ENCODE data around the gene APP.

APP gene

GRCh38 chr21:26110715-26111114, 59.9 kb downstream of the APP start:
- Mint-ChIP-seq H3K4me1 (ENCODE audit: low read depth) (no peaks in the 10 kb centered on the region), H3K27me3 (no peaks in the 10 kb centered on the region), H3K36me3 (peaks cover 25% of the 10 kb centered on the region), H3K27ac (no peak overlapping the region), H3K9me3 (ENCODE audit: low read depth) (peaks cover 2% of the 10 kb centered on the region), H3K4me3 (no peak overlapping the region)

DNA sequence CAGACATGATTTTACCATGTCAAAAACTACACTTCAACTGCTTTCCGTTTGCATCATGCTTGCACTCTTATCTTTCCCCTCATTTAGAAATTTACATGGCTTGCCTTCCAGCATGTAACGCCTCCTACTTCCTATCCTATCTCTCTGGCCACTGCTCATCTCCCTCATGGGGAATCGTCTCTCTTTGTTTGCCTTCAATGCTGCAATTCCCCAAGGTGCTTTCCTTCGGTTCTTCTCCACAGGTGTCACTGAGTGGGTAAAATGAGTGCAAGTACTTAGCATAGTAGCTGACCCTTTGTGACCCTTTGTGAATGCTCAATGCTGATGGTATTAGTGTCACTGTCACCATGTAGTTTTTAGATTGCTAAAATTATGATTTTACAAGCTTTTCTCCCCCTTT, 63.1 kb downstream of the APP start:
- Mint-ChIP-seq H3K4me3 (no peak overlapping the region), H3K27ac (no peak overlapping the region), H3K36me3 (peaks cover 31% of the 10 kb centered on the region), H3K27me3 (no peaks in the 10 kb centered on the region), H3K9me3 (ENCODE audit: low read depth) (peaks cover 3% of the 10 kb centered on the region), H3K4me1 (ENCODE audit: low read depth) (no peaks in the 10 kb centered on the region)

DNA sequence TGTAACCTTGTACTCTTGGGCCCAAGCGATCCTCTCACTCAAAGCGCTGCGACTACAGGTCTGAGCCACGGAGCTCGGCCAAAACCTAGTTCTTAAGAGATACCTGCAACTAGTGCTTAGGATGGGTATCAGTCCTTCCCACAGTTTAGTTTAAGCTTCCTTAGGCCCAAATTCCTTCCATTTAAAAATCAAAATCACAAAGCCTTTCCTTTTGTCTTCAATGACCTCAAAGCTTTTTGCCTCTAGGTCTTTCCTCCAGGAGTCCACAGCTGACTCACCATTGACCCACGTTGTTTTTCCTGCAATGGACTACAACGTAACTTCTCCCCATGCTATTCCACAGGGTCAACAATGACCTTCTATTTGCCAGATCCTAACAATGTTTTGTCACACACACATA, 64.0 kb downstream of the APP start:
- Mint-ChIP-seq H3K27ac (no peak overlapping the region), H3K9me3 (ENCODE audit: low read depth) (peaks cover 3% of the 10 kb centered on the region), H3K4me1 (ENCODE audit: low read depth) (no peaks in the 10 kb centered on the region)

DNA sequence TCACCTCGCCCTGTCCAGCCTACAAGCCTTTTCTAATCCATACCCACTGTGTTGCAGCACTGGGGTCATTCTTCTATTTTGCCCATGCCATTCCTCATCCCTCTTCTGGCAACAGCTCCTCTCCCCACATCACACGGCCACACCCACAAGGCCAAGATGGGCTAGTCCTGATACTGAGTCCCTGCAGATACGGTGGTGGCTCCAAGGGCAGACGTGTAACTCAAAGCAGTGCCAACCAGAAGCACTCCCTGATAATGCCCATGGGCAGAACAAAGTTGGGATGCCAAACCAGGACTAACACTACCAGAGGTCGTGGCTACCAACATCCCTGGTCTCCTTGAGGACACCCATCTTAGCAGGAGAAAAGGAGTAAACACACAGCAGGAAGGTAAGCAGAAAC, 64.8 kb downstream of the APP start:
- no peak overlapping the region for H3K27ac Mint-ChIP-seq
- peaks cover 3% of the 10 kb centered on the region for H3K9me3 Mint-ChIP-seq (ENCODE audit: low read depth)
- H3K36me3 Mint-ChIP-seq: peaks cover 27% of the 10 kb centered on the region
- no peaks in the 10 kb centered on the region for H3K4me1 Mint-ChIP-seq (ENCODE audit: low read depth)
- H3K27me3 Mint-ChIP-seq: no peaks in the 10 kb centered on the region
- no peak overlapping the region for H3K4me3 Mint-ChIP-seq

More for the DNA sequence above, 64.0 kb downstream of the APP start:
- no peak overlapping the region for H3K4me3 Mint-ChIP-seq
- H3K27me3 Mint-ChIP-seq: no peaks in the 10 kb centered on the region
- H3K36me3 Mint-ChIP-seq: peaks cover 31% of the 10 kb centered on the region

- Mint-ChIP-seq H3K27ac (no peak overlapping the region), H3K36me3 (peaks cover 7% of the 10 kb centered on the region), H3K4me3 (no peak overlapping the region), H3K9me3 (ENCODE audit: low read depth) (no peaks in the 10 kb centered on the region), H3K4me1 (ENCODE audit: low read depth) (no peaks in the 10 kb centered on the region), H3K27me3 (no peaks in the 10 kb centered on the region)
These were observed 70.0 kb downstream of the APP start for GRCh38 chr21:26100573-26100972.

GRCh38 chr21:26099610-26100219, 70.9 kb downstream of the APP start:
- Mint-ChIP-seq H3K4me3 (no peak overlapping the region), H3K27ac (no peak overlapping the region), H3K36me3 (peaks cover 8% of the 10 kb centered on the region), H3K9me3 (ENCODE audit: low read depth) (no peaks in the 10 kb centered on the region), H3K27me3 (no peaks in the 10 kb centered on the region), H3K4me1 (ENCODE audit: low read depth) (no peaks in the 10 kb centered on the region)

GRCh38 chr21:26098772-26099397, 71.7 kb downstream of the APP start:
- no peaks in the 10 kb centered on the region for H3K27me3 Mint-ChIP-seq
- no peak overlapping the region for H3K4me3 Mint-ChIP-seq
- H3K4me1 Mint-ChIP-seq (ENCODE audit: low read depth): no peaks in the 10 kb centered on the region
- no peak overlapping the region for H3K27ac Mint-ChIP-seq
- peaks cover 5% of the 10 kb centered on the region for H3K36me3 Mint-ChIP-seq
- H3K9me3 Mint-ChIP-seq (ENCODE audit: low read depth): no peaks in the 10 kb centered on the region

DNA sequence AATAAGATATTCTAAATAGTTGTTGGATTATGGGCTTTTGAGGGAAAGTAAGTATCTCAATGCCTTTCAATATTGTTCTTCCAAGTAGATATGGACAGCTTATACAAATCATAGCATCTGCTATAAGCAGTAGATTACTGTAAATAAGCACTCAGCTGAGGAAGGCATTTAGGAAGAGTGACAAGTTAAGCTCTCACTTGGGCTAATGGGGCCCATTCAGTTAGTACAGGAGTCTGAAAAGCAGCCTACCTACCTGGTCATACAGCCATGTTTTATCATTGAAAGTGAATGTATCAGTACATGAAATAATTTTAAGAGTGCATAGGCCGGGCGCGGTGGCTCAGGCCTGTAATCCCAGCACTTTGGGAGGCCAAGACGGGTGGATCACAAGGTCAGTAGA, 73.1 kb downstream of the APP start:
- Mint-ChIP-seq H3K9me3 (ENCODE audit: low read depth) (no peaks in the 10 kb centered on the region), H3K36me3 (peaks cover 5% of the 10 kb centered on the region), H3K4me3 (no peak overlapping the region), H3K27ac (no peak overlapping the region), H3K4me1 (ENCODE audit: low read depth) (no peaks in the 10 kb centered on the region), H3K27me3 (no peaks in the 10 kb centered on the region)

- no peaks in the 10 kb centered on the region for H3K9me3 Mint-ChIP-seq (ENCODE audit: low read depth)
- H3K27me3 Mint-ChIP-seq: no peaks in the 10 kb centered on the region
- no peak overlapping the region for H3K4me3 Mint-ChIP-seq
- H3K27ac Mint-ChIP-seq: no peak overlapping the region
- H3K4me1 Mint-ChIP-seq (ENCODE audit: low read depth): no peaks in the 10 kb centered on the region
- H3K36me3 Mint-ChIP-seq: peaks cover 5% of the 10 kb centered on the region
These were observed 73.8 kb downstream of the APP start for GRCh38 chr21:26096494-26097371.

DNA sequence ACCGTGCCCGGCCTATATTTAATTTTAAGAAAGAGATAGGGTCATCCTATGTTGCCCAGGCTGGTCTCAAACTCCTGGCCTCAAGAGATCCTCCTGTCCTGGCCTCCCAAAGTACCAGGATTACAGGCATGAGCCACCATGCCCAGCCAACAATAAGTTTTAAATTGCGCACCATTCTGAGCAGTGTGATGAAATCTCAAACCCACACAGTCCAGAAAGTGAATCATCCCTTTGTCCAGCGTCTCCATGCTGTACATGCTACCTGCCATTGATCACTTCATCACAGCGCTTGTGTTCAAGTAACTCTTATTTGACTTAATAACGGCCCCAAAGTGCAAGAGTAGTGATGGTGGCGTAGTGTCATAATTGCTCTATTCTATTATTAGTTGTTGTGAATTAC, 75.4 kb downstream of the APP start:
- Mint-ChIP-seq H3K27me3 (no peaks in the 10 kb centered on the region), H3K36me3 (peaks cover 5% of the 10 kb centered on the region), H3K4me1 (ENCODE audit: low read depth) (no peaks in the 10 kb centered on the region), H3K9me3 (ENCODE audit: low read depth) (no peaks in the 10 kb centered on the region), H3K27ac (no peak overlapping the region), H3K4me3 (no peak overlapping the region)

- no peaks in the 10 kb centered on the region for H3K27me3 Mint-ChIP-seq
- peaks cover 6% of the 10 kb centered on the region for H3K36me3 Mint-ChIP-seq
- H3K9me3 Mint-ChIP-seq (ENCODE audit: low read depth): no peaks in the 10 kb centered on the region
- H3K4me1 Mint-ChIP-seq (ENCODE audit: low read depth): no peaks in the 10 kb centered on the region
- no peak overlapping the region for H3K27ac Mint-ChIP-seq
- H3K4me3 Mint-ChIP-seq: no peak overlapping the region
These were observed 77.4 kb downstream of the APP start for GRCh38 chr21:26093122-26093521.

DNA sequence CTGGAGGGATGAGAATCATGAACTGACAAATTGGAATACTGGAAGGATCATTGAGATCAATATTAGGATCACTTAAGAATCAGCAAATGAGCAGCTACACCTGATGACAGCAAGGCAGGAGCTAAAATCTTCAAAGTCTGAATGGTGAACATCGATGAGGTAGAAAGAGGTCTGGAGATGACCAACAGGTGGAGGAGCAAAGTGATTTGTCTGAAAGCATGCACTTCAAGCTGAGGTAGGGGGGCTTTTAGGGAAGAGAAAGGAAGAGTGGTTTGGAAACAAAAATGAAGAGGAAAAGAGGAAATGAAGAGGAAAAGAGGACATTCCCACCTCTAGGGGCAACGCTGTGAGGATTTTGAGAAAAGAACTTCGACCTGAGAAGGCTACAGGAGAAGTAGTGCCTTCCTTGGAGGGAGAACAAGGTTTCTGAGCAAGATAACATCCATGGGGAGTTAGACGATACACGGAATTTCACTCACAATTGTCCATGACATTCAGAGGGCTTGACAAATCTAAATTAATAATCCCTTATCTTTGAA, 79.0 kb downstream of the APP start:
- Mint-ChIP-seq H3K9me3 (ENCODE audit: low read depth) (no peaks in the 10 kb centered on the region), H3K4me1 (ENCODE audit: low read depth) (no peaks in the 10 kb centered on the region), H3K36me3 (peaks cover 15% of the 10 kb centered on the region), H3K27ac (no peak overlapping the region), H3K27me3 (no peaks in the 10 kb centered on the region), H3K4me3 (no peak overlapping the region)

- H3K9me3 Mint-ChIP-seq (ENCODE audit: low read depth): no peaks in the 10 kb centered on the region
- H3K36me3 Mint-ChIP-seq: peaks cover 14% of the 10 kb centered on the region
- H3K27me3 Mint-ChIP-seq: no peaks in the 10 kb centered on the region
- no peak overlapping the region for H3K27ac Mint-ChIP-seq
- no peak overlapping the region for H3K4me3 Mint-ChIP-seq
- no peaks in the 10 kb centered on the region for H3K4me1 Mint-ChIP-seq (ENCODE audit: low read depth)
These were observed 80.8 kb downstream of the APP start for GRCh38 chr21:26089730-26090129.

DNA sequence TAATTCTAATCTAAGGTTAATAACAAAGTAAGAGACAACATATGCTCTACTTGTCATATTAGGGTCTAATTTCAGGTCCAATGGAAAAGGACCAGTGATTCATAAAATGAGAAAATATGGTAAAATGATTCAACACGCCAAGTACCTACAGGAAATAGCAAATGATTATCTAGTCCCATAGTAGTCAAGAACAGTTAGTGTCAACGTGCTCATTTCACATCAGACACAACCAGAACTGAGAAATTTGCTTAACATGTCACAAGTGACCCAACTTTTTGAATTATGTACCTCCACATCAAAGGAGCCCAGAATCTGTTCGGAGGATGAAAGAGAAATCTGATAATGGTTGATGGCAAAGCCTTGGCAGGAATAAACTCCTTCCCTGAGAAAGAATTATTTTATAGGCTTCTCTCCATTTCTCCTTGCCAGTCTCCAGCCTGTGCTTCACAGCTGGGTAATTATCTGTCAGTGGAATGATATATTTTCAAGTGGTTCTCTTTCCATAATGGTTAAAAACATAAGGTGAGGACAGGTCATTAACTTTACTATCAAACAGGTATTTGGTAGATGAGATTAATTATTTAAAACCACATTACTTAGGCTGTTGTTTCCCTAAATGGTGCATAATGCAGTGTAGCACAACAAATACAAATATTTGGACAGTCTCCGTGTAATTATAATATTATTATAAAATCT, 83.2 kb downstream of the APP start:
- no peak overlapping the region for H3K4me3 Mint-ChIP-seq
- peaks cover 16% of the 10 kb centered on the region for H3K36me3 Mint-ChIP-seq
- H3K27ac Mint-ChIP-seq: no peak overlapping the region
- no peaks in the 10 kb centered on the region for H3K9me3 Mint-ChIP-seq (ENCODE audit: low read depth)
- no peaks in the 10 kb centered on the region for H3K27me3 Mint-ChIP-seq
- H3K4me1 Mint-ChIP-seq (ENCODE audit: low read depth): peaks cover 8% of the 10 kb centered on the region

DNA sequence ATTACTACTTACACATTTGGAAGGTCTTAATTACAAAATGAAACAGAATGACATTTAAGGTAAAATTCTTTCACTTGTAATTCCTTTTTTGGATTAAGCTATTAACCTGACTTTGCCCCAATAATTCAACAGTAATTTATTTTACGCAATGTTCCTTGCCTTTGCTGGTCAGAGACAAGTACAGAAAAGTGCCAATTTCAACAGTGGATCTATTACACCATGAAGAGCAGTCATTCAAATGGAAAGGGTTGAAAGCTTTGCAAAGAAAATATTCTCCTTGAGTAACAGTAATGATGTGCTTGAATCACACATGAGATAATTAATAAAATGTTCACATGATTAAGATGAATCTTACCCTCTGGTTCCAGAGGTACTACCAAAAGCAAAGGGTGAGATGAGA, 84.7 kb downstream of the APP start:
- Mint-ChIP-seq H3K27ac (no peak overlapping the region), H3K27me3 (no peaks in the 10 kb centered on the region), H3K4me1 (ENCODE audit: low read depth) (peaks cover 8% of the 10 kb centered on the region), H3K36me3 (peaks cover 18% of the 10 kb centered on the region), H3K4me3 (no peak overlapping the region), H3K9me3 (ENCODE audit: low read depth) (no peaks in the 10 kb centered on the region)
